Right atrium auricular region (tissue), 2 donors: Measurements from ENCODE around the gene SLC25A21. TPM values are rescaled to one million over a fixed set of nuclear protein-coding genes. Genes with fewer than 3 reads are reported as not detected.
"Not testable (repeated sequence)": the region's sequence is repeated elsewhere in the genome, so short reads cannot be mapped to it uniquely, and the experiment has no call there.

Experiments used
- DNase-seq: peaks from one replicate; pipeline ENCODE4 v3.0.0-alpha.2; 2019; ENCODE audit warnings: low spot score
- H3K27ac ChIP-seq, 2 donors: fragments of 200-600 bp; sonication (generic); 1 replicate in 1 of 2; 2 replicates in 1 of 2; pipeline ENCODE4 v1.5.1; 2016 to 2019
- H3K27me3 ChIP-seq, 2 donors: fragments of 200-600 bp; sonication (generic); one replicate each; pipeline versions ENCODE4 v1.5.1 to v1.6.0; 2017 to 2019
- H3K36me3 ChIP-seq: fragments of 200-600 bp; sonication (generic); one replicate; pipeline ENCODE4 v1.5.1; 2016
- H3K4me1 ChIP-seq, 2 donors: fragments of 200-600 bp; sonication (generic); one replicate each; pipeline versions ENCODE4 v1.5.1 to v1.6.0; 2017 to 2019
- H3K4me3 ChIP-seq, 2 donors: fragments of 200-600 bp; sonication (generic); 1 replicate in 1 of 2; 2 replicates in 1 of 2; pipeline ENCODE4 v1.5.1; 2017 to 2019; ENCODE audit warnings: mild to moderate bottlenecking in 1 of 2, moderate library complexity in 1 of 2
- H3K9me3 ChIP-seq, 2 donors: fragments of 200-600 bp; sonication (generic); one replicate each; pipeline ENCODE4 v1.5.1; 2019
- CTCF ChIP-seq, 2 donors: fragments of 200-600 bp; sonication (generic); IDR thresholded peaks; one replicate each; pipeline ENCODE4 v1.5.1; 2019; ENCODE audit warnings: antibody characterized with exemption in 2 of 2
- total RNA-seq, 2 donors: library from RNA; depleted of rRNA; stranded (reverse); fragments of >200 nt; gene quantifications; one replicate each; pipeline ENCODE4 v1.1.0, GENCODE V29; 2016

SLC25A21 gene
- total RNA-seq, 2 donors from 2014 or later: 0.55 to 0.93 TPM

DNA sequence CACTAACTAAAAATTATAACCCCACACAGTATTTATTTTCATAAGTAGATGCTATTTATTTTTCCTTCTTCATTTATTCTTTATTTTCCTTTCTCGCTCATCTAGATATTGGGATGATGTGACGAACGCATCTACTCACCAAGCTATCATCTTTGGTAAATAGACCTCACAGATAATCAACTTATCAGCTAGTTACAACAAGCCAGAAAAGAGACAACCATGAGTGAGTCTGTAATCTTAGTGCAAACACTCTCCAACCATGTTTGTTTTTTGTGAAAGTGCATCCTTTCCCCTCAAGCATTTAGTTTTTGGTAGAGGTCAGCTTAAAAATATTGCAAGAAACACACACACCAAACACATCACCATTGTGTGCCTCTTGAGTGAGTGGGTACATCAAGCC is 84.9 kb downstream of the SLC25A21 start:
- Histone ChIP-seq H3K4me3 (no peak overlapping the region), H3K4me1 (no peaks in the 10 kb centered on the region), H3K36me3 (no peaks in the 10 kb centered on the region), H3K9me3 (no peaks in the 10 kb centered on the region), H3K27me3 (no peaks in the 10 kb centered on the region), H3K27ac (no peak overlapping the region)
- no peak for DNase-seq
- no peak for TF ChIP-seq CTCF (IDR thresholded peaks at IDR 0.05)

DNA sequence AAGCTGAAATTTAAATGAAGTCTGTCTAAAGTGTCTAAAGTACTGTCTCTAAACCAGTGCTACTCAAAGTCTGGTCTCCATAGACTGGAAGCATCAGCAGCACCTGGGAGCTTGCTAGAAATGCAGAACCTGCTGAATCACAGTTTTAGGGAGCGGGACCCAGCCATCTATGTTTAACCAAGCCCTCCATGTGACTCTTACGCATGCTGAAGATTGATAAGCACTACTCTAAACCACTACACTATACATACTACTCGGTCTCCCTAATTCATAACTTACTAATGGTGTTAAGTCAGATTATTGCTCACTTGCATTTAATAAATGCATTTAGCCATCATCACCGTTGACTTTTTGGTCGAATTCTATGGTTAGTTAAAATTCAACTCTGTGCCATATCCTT is 88.8 kb downstream of the SLC25A21 start:
- H3K4me3 ChIP-seq: no peak overlapping the region
- H3K27me3 ChIP-seq: no peaks in the 10 kb centered on the region
- no peak for TF ChIP-seq CTCF (IDR thresholded peaks at IDR 0.05)
- no peak overlapping the region for H3K27ac ChIP-seq
- no peaks in the 10 kb centered on the region for H3K36me3 ChIP-seq
- no peak for DNase-seq
- no peaks in the 10 kb centered on the region for H3K4me1 ChIP-seq
- H3K9me3 ChIP-seq: no peaks in the 10 kb centered on the region

DNA sequence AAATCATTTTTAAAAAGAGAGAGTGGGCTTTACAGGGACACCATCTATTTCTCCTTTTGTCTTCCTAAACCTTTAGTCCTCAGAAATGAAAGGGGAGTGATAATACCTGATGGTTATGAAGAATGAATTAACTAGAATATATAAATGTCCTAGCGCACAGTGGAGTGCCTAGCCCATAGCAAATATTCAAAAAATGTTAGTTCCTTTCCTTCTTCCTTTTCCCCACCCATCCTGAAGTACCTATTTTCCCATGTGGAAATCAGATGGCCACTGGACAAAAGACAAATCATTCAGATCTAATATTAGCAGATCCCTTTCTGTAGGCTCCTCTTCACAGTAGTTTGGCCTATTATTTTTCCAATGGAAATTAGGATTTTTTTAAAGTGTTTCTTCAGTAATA is 90.0 kb downstream of the SLC25A21 start:
- no peak for TF ChIP-seq CTCF (IDR thresholded peaks at IDR 0.05)
- no peaks in the 10 kb centered on the region for H3K9me3 ChIP-seq
- H3K36me3 ChIP-seq: no peaks in the 10 kb centered on the region
- no peak overlapping the region for H3K27ac ChIP-seq
- no peaks in the 10 kb centered on the region for H3K4me1 ChIP-seq
- no peak for DNase-seq
- H3K4me3 ChIP-seq: no peak overlapping the region
- no peaks in the 10 kb centered on the region for H3K27me3 ChIP-seq

DNA sequence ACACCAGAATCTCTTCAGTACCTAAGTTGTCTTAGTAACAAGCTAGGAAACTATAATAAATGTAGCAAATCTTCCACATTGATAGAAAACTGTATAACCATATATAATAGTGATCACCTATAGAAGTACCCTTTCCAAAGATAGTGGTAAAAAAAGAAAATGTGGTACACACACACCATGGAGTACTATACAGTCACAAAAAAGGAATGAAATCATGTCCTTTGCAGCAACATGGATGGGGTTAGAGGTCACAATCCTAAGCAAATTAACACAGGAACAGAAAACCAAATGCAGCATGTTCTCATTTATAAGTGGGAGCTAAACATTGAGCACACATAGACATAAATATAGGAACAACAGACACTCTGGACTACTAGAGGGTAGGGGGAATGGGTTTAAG is 90.5 kb downstream of the SLC25A21 start:
- H3K27me3 ChIP-seq: no peaks in the 10 kb centered on the region
- H3K9me3 ChIP-seq: no peaks in the 10 kb centered on the region
- no peak for TF ChIP-seq CTCF (IDR thresholded peaks at IDR 0.05)
- H3K36me3 ChIP-seq: no peaks in the 10 kb centered on the region
- no peak for DNase-seq
- no peak overlapping the region for H3K4me3 ChIP-seq
- H3K27ac ChIP-seq: no peak overlapping the region
- no peaks in the 10 kb centered on the region for H3K4me1 ChIP-seq

- Histone ChIP-seq H3K27ac (no peak overlapping the region), H3K27me3 (no peaks in the 10 kb centered on the region), H3K36me3 (no peaks in the 10 kb centered on the region), H3K4me1 (no peaks in the 10 kb centered on the region), H3K4me3 (no peak overlapping the region), H3K9me3 (no peaks in the 10 kb centered on the region)
- DNase-seq: no peak
- TF ChIP-seq CTCF (IDR thresholded peaks at IDR 0.05): no peak
Measured at GRCh38 chr14:37081218-37081617, 91.2 kb downstream of the SLC25A21 start.

DNA sequence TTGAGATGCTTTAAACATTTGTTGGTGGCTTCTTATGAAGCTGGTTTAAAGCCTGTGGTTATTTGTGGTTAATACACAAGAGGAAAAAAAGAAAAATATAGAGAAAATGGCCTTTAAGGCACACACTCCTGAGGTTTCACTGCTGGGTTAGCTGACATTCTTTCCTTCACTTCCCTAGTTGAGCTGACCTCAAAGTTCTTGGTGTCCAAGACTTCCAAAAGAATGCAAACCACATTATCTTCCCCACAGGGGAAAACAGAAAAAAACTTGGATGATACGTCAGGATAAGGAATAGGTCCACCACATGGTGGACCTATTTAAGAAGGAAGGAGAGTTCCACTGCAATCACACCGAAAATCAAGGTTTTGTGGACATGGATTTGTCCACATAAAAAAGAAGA is 94.3 kb downstream of the SLC25A21 start:
- H3K27ac ChIP-seq: no peak overlapping the region
- H3K36me3 ChIP-seq: no peaks in the 10 kb centered on the region
- H3K27me3 ChIP-seq: no peaks in the 10 kb centered on the region
- no peaks in the 10 kb centered on the region for H3K9me3 ChIP-seq
- no peak for TF ChIP-seq CTCF (IDR thresholded peaks at IDR 0.05)
- H3K4me1 ChIP-seq: no peaks in the 10 kb centered on the region
- no peak overlapping the region for H3K4me3 ChIP-seq
- DNase-seq: no peak

DNA sequence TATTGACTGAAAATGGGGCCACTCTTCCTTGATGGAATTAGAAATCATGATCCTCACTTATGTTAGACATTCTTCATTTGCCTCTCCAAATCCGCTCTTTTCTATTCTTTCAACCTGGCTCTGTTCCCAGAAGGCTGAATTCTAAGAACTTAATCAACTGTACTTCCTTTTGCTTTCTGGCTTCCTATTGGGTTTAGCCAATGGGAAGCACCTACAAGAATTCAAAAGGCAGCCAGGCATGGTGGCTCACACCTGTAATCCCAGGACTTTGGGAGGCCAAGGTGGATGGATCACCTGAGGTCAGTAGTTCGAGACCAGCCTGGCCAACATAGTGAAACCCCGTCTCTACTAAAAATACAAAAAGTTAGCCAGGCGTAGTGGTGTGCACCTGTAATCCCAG is 98.1 kb downstream of the SLC25A21 start:
- H3K27ac ChIP-seq, H3K9me3 ChIP-seq, DNase-seq, H3K4me3 ChIP-seq, H3K36me3 ChIP-seq, H3K4me1 ChIP-seq, H3K27me3 ChIP-seq: not testable (repeated sequence)
